GM10248 (cell line): ENCODE measurements around the gene LRP5.

Source experiments
- CTCF ChIA-PET: fragments of 300-600 bp; sonication (Branson Sonifier 250); formaldehyde crosslinking; extraction: SDS; loops from one replicate; lab custom pipeline; 2021; ENCODE audit warnings: antibody characterized with exemption; lab: Yijun Ruan, JAX
- POLR2A ChIA-PET: fragments of 350-650 bp; sonication (Branson Sonifier 250); formaldehyde crosslinking; extraction: SDS; loops from one replicate; lab custom pipeline; 2020; ENCODE audit warnings: antibody characterized with exemption; lab: Yijun Ruan, JAX
- DNase-seq: peaks from one replicate; pipeline ENCODE4 v3.0.0; 2012; ENCODE audit errors: extremely low spot score
- TF ChIP-seq, protein P1 (sequence below): IDR thresholded peaks from 2 replicates; pipeline ENCODE4 v1.5.1; 2012; ENCODE audit warnings: mild to moderate bottlenecking, low read depth; ENCODE audit errors: extremely low read depth, missing control alignments, control extremely low read depth

LRP5 gene

DNA sequence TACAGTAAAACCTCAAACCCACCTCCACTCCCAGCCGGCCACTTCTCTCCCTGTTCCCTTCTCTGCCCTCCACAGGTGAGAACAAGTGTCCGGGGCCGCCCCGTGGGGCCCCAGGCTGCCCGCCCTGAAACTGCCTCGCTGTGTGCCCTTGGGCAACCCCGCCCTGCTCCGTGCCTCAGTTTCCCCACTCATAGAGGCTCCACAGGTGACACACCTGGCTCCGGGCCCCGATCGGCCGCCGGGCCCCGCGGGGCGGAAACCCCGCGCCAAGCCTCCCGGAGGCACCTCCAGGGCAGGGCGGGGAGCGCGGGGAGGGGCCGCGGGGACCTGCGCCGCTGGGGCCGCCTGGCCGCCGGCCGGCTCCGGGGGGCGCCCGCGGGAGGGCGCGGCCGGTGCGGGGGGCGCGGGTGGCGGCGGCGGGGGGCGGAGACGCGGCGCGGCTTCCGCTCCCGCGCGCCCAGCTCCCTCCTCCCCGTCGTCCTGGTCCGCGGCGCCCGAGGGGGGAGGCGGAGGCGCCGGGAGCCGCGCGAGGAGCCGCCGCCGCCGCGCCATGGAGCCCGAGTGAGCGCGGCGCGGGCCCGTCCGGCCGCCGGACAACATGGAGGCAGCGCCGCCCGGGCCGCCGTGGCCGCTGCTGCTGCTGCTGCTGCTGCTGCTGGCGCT is at the start of gene LRP5:
LRP5 (plus strand) TSS at position 475 of the 663 bp plus-strand sequence; CDS start at position 599, 124 bp downstream.
- ChIA-PET POLR2A (no interaction called here), CTCF (interaction anchor here (4.4 kb wide), 1 partner anchor 15 kb away, joined by 34 read pairs; no protein-coding TSS in a partner anchor)
- peak; percentile 68 for DNase-seq

GRCh38 chr11:68263444-68264035 is 48.9 kb upstream of the LRP5 start:
- ChIA-PET CTCF (interaction anchor here (8.5 kb wide), 1 partner anchor 34 kb away, joined by 197 read pairs; no protein-coding TSS in a partner anchor), POLR2A (no interaction called here)
- DNase-seq: no peak
- TF ChIP-seq, protein P1, sequence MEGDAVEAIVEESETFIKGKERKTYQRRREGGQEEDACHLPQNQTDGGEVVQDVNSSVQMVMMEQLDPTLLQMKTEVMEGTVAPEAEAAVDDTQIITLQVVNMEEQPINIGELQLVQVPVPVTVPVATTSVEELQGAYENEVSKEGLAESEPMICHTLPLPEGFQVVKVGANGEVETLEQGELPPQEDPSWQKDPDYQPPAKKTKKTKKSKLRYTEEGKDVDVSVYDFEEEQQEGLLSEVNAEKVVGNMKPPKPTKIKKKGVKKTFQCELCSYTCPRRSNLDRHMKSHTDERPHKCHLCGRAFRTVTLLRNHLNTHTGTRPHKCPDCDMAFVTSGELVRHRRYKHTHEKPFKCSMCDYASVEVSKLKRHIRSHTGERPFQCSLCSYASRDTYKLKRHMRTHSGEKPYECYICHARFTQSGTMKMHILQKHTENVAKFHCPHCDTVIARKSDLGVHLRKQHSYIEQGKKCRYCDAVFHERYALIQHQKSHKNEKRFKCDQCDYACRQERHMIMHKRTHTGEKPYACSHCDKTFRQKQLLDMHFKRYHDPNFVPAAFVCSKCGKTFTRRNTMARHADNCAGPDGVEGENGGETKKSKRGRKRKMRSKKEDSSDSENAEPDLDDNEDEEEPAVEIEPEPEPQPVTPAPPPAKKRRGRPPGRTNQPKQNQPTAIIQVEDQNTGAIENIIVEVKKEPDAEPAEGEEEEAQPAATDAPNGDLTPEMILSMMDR: no peak

More for the DNA sequence above, at the start of gene LRP5:
- TF ChIP-seq, protein P1: peak; percentile 16

GRCh38 chr11:68264244-68264643 is 48.1 kb upstream of the LRP5 start:
- CTCF ChIA-PET: interaction anchor here (8.5 kb wide), 1 partner anchor 33 kb away, joined by 197 read pairs; no protein-coding TSS in a partner anchor
- TF ChIP-seq, protein P1: no peak
- POLR2A ChIA-PET: no interaction called here
- DNase-seq: no peak

GRCh38 chr11:68264741-68265540 is 47.5 kb upstream of the LRP5 start:
- ChIA-PET CTCF (interaction anchor here (3.8 to 4.3 kb wide), 2 partner anchors 8 to 33 kb away, joined by 28 to 42 read pairs; no protein-coding TSS in a partner anchor), POLR2A (no interaction called here)
- DNase-seq: no peak
- TF ChIP-seq, protein P1: no peak

DNA sequence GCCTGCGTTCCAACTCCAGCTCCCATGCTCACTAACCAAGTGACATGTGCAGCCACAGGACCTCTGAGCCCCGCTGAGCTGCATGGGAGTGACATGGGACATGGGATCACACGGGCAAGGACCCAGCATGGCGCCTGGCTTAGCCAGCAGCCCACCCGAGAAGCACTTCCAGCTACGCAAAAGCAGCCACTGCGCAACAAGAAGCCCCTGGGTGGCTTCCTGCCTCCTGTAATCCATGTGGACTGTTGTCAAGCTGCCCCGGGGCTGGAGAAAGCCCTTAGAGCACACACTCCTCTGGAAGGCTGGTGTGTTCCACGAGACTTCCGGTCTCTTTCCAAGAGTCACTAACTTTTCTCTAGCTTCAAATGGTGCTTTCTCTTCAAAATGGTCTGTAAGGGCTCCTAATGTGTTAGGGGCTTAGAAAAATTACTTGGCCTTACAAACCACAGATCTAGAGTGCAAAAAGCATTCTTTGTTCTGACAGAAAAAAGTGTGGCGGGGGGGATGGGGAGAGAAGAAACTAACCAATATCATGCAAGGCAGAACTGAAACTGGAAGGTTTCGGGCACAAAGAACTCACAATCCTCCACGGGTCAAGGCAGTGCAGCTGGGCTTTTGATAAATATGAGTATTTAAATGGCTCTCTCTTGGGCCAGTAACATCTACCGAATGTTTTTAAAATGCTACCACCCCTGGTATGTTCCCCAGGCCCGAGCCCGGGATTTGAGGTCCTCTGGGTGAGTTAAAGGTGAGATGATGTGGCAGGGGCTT is 46.1 kb upstream of the LRP5 start:
- POLR2A ChIA-PET: no interaction called here
- CTCF ChIA-PET: interaction anchor here (0.6 to 4.3 kb wide), 4 partner anchors 9 to 176 kb away, joined by 3 to 42 read pairs (median 16); no protein-coding TSS in a partner anchor
- peak; percentile 81 for DNase-seq
- TF ChIP-seq, protein P1: no peak
